ENCODE results near the gene PLD1. TPM values are rescaled to one million over a fixed set of nuclear protein-coding genes. Genes with fewer than 3 reads are reported as not detected.
A peak's percentile ranks its signal among the peaks of the same experiment; 100 is the strongest.

The PLD1 gene
- total RNA-seq, 2 donors from 2014 or later, result 12.8 to 15.8 TPM

DNA sequence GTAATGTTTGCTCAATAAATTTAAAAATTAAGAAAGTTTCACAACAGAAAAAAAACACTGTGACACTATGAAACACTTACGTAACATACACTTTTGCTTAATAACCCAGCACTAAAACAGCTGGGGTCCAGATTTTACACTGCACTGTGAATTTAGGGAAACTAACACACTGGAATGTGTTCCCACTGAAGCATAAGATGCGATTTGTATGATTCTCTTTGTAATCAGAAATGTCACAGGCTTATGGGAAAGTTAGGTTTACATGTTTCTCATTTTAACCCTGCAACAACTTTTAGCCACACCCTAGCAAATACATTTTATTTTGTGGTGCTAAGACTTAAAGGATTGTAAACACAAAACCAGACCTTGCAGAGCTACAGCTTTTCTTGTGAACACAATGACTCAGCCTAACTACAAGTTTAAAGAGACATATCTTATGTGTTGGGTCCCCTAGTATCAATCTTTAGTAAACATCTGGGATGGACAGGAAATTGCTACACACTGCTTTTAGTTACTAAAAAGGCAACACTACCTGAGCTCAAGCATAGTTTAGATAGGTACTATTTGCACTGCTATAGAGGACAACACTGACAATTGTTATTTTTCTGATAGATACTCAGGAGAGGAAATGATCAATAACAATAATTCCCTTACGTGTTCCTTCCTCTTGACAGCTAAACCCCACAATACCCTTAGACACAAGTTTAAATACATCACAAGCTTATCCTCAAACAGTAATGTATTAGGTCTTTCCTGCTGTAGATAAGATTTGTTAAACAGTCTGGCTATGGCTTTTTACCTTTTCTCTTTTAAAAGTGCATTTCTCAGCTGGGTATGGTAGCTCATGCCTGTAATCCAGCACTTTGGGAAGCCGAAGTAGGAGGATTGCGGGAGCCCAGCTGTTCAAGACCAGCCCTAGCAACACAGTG lies 3.8 kb downstream of the PLD1 start:
- no peak for TF ChIP-seq POLR2AphosphoS5 (IDR thresholded peaks at IDR 0.05)
- TF ChIP-seq POLR2A (IDR thresholded peaks at IDR 0.05), result no peak
- TF ChIP-seq, protein P1, sequence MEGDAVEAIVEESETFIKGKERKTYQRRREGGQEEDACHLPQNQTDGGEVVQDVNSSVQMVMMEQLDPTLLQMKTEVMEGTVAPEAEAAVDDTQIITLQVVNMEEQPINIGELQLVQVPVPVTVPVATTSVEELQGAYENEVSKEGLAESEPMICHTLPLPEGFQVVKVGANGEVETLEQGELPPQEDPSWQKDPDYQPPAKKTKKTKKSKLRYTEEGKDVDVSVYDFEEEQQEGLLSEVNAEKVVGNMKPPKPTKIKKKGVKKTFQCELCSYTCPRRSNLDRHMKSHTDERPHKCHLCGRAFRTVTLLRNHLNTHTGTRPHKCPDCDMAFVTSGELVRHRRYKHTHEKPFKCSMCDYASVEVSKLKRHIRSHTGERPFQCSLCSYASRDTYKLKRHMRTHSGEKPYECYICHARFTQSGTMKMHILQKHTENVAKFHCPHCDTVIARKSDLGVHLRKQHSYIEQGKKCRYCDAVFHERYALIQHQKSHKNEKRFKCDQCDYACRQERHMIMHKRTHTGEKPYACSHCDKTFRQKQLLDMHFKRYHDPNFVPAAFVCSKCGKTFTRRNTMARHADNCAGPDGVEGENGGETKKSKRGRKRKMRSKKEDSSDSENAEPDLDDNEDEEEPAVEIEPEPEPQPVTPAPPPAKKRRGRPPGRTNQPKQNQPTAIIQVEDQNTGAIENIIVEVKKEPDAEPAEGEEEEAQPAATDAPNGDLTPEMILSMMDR (IDR thresholded peaks at IDR 0.05), result no peak
- intact Hi-C loops (cut with DNase I), result no loop called here
- Histone ChIP-seq H3K27me3 (replicated peaks; ENCODE audit: insufficient read depth) (no peaks in the 10 kb centered on the region), H3K4me3 (no peak overlapping the region), H3K36me3 (no peaks in the 10 kb centered on the region), H3K27ac (no peak overlapping the region), H3K4me1 (replicated peaks) (no peaks in the 10 kb centered on the region), H3K9me3 (no peaks in the 10 kb centered on the region)
- WGBS, result 67% methylated on average over 5 of the region's 5 CpGs
- no peak for DNase-seq (ENCODE audit: low spot score)

GRCh38 chr3:171805687-171806086 lies 4.6 kb downstream of the PLD1 start:
- Histone ChIP-seq H3K4me1 (replicated peaks) (no peaks in the 10 kb centered on the region), H3K4me3 (no peak overlapping the region), H3K27ac (peak overlapping the region; percentile 22 to 23), H3K36me3 (no peaks in the 10 kb centered on the region), H3K9me3 (no peaks in the 10 kb centered on the region), H3K27me3 (replicated peaks; ENCODE audit: insufficient read depth) (no peaks in the 10 kb centered on the region)
- intact Hi-C loops (cut with DNase I), result no loop called here
- TF ChIP-seq, protein P1 (IDR thresholded peaks at IDR 0.05), result no peak
- TF ChIP-seq POLR2AphosphoS5 (IDR thresholded peaks at IDR 0.05), result no peak
- no peak for TF ChIP-seq POLR2A (IDR thresholded peaks at IDR 0.05)
- 56% methylated on average over 3 of the region's 3 CpGs for WGBS
- DNase-seq (ENCODE audit: low spot score), result no peak

GRCh38 chr3:171804618-171805389 lies 5.5 kb downstream of the PLD1 start:
- DNase-seq (ENCODE audit: low spot score), result no peak
- Histone ChIP-seq H3K4me1 (replicated peaks) (no peaks in the 10 kb centered on the region), H3K27ac (peak overlapping the region; percentile 22 to 23), H3K9me3 (no peaks in the 10 kb centered on the region), H3K36me3 (no peaks in the 10 kb centered on the region), H3K27me3 (replicated peaks; ENCODE audit: insufficient read depth) (no peaks in the 10 kb centered on the region), H3K4me3 (no peak overlapping the region)
- TF ChIP-seq POLR2A (IDR thresholded peaks at IDR 0.05) (no peak), POLR2AphosphoS5 (IDR thresholded peaks at IDR 0.05) (no peak)
- TF ChIP-seq, protein P1 (IDR thresholded peaks at IDR 0.05), result no peak
- WGBS, result 42% methylated on average over 6 of the region's 6 CpGs
- intact Hi-C loops (cut with DNase I), result no loop called here

DNA sequence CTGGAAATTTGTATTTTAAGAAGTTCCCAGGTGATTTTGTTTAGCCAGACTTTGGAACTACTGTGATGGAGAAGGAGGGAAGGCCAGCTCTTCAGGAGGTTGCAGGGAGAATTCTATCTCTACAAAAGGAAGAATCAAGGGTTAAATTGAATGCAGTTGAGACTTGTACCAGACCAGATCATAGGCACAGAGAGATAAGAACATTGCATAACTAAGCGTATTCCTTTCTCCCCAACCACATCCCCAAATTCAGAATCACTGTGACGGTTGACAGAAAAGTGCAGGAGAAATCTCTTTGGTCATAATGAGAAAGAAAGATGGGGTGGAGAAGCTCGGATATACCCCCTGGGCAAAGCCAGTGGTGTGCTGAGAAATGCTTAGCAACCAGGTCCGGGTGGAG lies 7.2 kb downstream of the PLD1 start:
- WGBS, result 93% methylated on average over 4 of the region's 4 CpGs
- no peaks in the 10 kb centered on the region for H3K4me1 ChIP-seq (replicated peaks)
- no peaks in the 10 kb centered on the region for H3K36me3 ChIP-seq
- H3K27me3 ChIP-seq (replicated peaks; ENCODE audit: insufficient read depth), result no peaks in the 10 kb centered on the region
- intact Hi-C loops (cut with DNase I), result no loop called here
- no peaks in the 10 kb centered on the region for H3K9me3 ChIP-seq
- H3K27ac ChIP-seq, result no peak overlapping the region
- no peak overlapping the region for H3K4me3 ChIP-seq
- DNase-seq (ENCODE audit: low spot score), result no peak
- TF ChIP-seq POLR2A (IDR thresholded peaks at IDR 0.05) (no peak), POLR2AphosphoS5 (IDR thresholded peaks at IDR 0.05) (no peak)
- TF ChIP-seq, protein P1 (IDR thresholded peaks at IDR 0.05), result no peak
